Astrocyte (in vitro differentiated cells and primary cell): Measurements from ENCODE around the gene CNFN. TPM values are rescaled to one million over a fixed set of nuclear protein-coding genes. Genes with fewer than 3 reads are reported as not detected.

Source experiments
- DNase-seq: peaks from one replicate; pipeline ENCODE4 v3.0.0-alpha.2; 2010; ENCODE audit warnings: low read depth
- FAIRE-seq: peaks from 2 replicates; lab custom pipeline; 2011; peaks lifted over from hg19 to GRCh38; lab: Jason Lieb, UNC
- H2AFZ ChIP-seq: 2 replicates; pipeline ENCODE4 v1.6.0; 2012; ENCODE audit warnings: low read depth, low read length, inconsistent platforms
- H3K27ac ChIP-seq: 2 replicates; pipeline ENCODE4 v1.5.1; 2011; ENCODE audit warnings: low read depth, low read length, inconsistent platforms
- H3K27me3 ChIP-seq: 2 replicates; pipeline ENCODE4 v1.6.0; 2011; ENCODE audit warnings: low read length, inconsistent platforms; ENCODE audit not compliant: insufficient read depth
- H3K36me3 ChIP-seq: 2 replicates; pipeline ENCODE4 v1.5.1; 2011; ENCODE audit warnings: low read length, inconsistent platforms; ENCODE audit not compliant: insufficient read depth
- H3K4me1 ChIP-seq: 2 replicates; pipeline ENCODE4 v1.5.1; 2011; ENCODE audit warnings: low read length, inconsistent platforms; ENCODE audit not compliant: insufficient read depth
- H3K4me2 ChIP-seq: 2 replicates; pipeline ENCODE4 v1.6.0; 2012; ENCODE audit warnings: low read length, inconsistent platforms
- H3K4me3 ChIP-seq: 2 replicates; pipeline ENCODE4 v1.5.1; 2011; ENCODE audit warnings: low read depth, mild to moderate bottlenecking, low read length, inconsistent platforms; ENCODE audit not compliant: insufficient read depth
- H3K79me2 ChIP-seq: 2 replicates; pipeline ENCODE4 v1.6.0; 2012; ENCODE audit warnings: mild to moderate bottlenecking, low read length, inconsistent platforms; ENCODE audit not compliant: insufficient read depth
- H3K9ac ChIP-seq: 2 replicates; pipeline ENCODE4 v1.6.0; 2012; ENCODE audit warnings: mild to moderate bottlenecking, low read length, inconsistent platforms
- H3K9me3 ChIP-seq: 2 replicates; pipeline ENCODE4 v1.5.1; 2012; ENCODE audit warnings: low read depth, mild to moderate bottlenecking, low read length, inconsistent platforms; ENCODE audit not compliant: insufficient read depth
- H4K20me1 ChIP-seq: 2 replicates; pipeline ENCODE4 v1.6.0; 2012; ENCODE audit warnings: low read length, inconsistent platforms; ENCODE audit not compliant: insufficient read depth
- H3K27ac Mint-ChIP-seq: one replicate; pipeline ENCODE4 v1.8.0; 2021; ENCODE audit warnings: mild to moderate bottlenecking, mixed read lengths; ENCODE audit not compliant: unreplicated experiment
- H3K27me3 Mint-ChIP-seq: one replicate; pipeline ENCODE4 v1.8.0; 2021; ENCODE audit warnings: low read depth, mixed read lengths; ENCODE audit not compliant: unreplicated experiment
- H3K36me3 Mint-ChIP-seq: one replicate; pipeline ENCODE4 v1.8.0; 2021; ENCODE audit warnings: low read depth, mixed read lengths; ENCODE audit not compliant: unreplicated experiment
- H3K4me1 Mint-ChIP-seq: one replicate; pipeline ENCODE4 v1.8.0; 2021; ENCODE audit warnings: low read depth, mixed read lengths; ENCODE audit not compliant: unreplicated experiment
- H3K4me3 Mint-ChIP-seq: one replicate; pipeline ENCODE4 v1.8.0; 2021; ENCODE audit warnings: mild to moderate bottlenecking, moderate library complexity, mixed read lengths; ENCODE audit not compliant: unreplicated experiment
- H3K9me3 Mint-ChIP-seq: one replicate; pipeline ENCODE4 v1.8.0; 2021; ENCODE audit warnings: mild to moderate bottlenecking, mixed read lengths; ENCODE audit not compliant: unreplicated experiment
- CTCF ChIP-seq: IDR thresholded peaks from 2 replicates; pipeline ENCODE4 v1.5.1; 2011; ENCODE audit warnings: low read depth, mild to moderate bottlenecking, inconsistent platforms, low read length, moderate library complexity; ENCODE audit not compliant: insufficient read depth
- EZH2 ChIP-seq: IDR thresholded peaks from 2 replicates; pipeline ENCODE4 v1.6.1; 2012; ENCODE audit warnings: mild to moderate bottlenecking, low read length, inconsistent platforms; ENCODE audit not compliant: insufficient read depth
- total RNA-seq: library from RNA; stranded (reverse); gene quantifications from 2 replicates; pipeline ENCODE4 v1.2.1, GENCODE V29; 2021

The CNFN gene
- total RNA-seq, 1 donor from 2014 or later = 0.61 TPM

- H4K20me1 ChIP-seq = peaks cover 6% of the 10 kb centered on the region
- no peak overlapping the region for H3K27ac ChIP-seq
- no peak for DNase-seq
- no peak overlapping the region for H2AFZ ChIP-seq
- H3K36me3 Mint-ChIP-seq = peaks cover 22% of the 10 kb centered on the region
- TF ChIP-seq EZH2 (no peak), CTCF (no peak)
- peaks cover 2% of the 10 kb centered on the region for H3K36me3 ChIP-seq
- no peaks in the 10 kb centered on the region for H3K27me3 ChIP-seq
- FAIRE-seq = no peak
- no peaks in the 10 kb centered on the region for H3K79me2 ChIP-seq
- no peaks in the 10 kb centered on the region for H3K9me3 Mint-ChIP-seq
- no peak overlapping the region for H3K27ac Mint-ChIP-seq
- no peaks in the 10 kb centered on the region for H3K4me1 ChIP-seq
- no peaks in the 10 kb centered on the region for H3K4me1 Mint-ChIP-seq
- H3K4me3 Mint-ChIP-seq = no peak overlapping the region
- no peaks in the 10 kb centered on the region for H3K27me3 Mint-ChIP-seq
- H3K9me3 ChIP-seq = no peaks in the 10 kb centered on the region
- H3K9ac ChIP-seq = no peak overlapping the region
- no peak overlapping the region for H3K4me3 ChIP-seq
- H3K4me2 ChIP-seq = no peak overlapping the region
Observed at GRCh38 chr19:42348211-42348610, 41.9 kb downstream of the CNFN start.

- Mint-ChIP-seq H3K4me1 (no peaks in the 10 kb centered on the region), H3K9me3 (no peaks in the 10 kb centered on the region), H3K4me3 (no peak overlapping the region), H3K36me3 (peaks cover 20% of the 10 kb centered on the region), H3K27me3 (no peaks in the 10 kb centered on the region), H3K27ac (no peak overlapping the region)
- Histone ChIP-seq H3K9ac (no peak overlapping the region), H3K9me3 (no peaks in the 10 kb centered on the region), H3K79me2 (no peaks in the 10 kb centered on the region), H3K27ac (no peak overlapping the region), H2AFZ (no peak overlapping the region), H3K36me3 (peaks cover 2% of the 10 kb centered on the region), H3K4me1 (no peaks in the 10 kb centered on the region), H3K27me3 (no peaks in the 10 kb centered on the region), H3K4me2 (no peak overlapping the region), H4K20me1 (peaks cover 2% of the 10 kb centered on the region), H3K4me3 (no peak overlapping the region)
- TF ChIP-seq CTCF (no peak), EZH2 (no peak)
- FAIRE-seq = no peak
- DNase-seq = no peak
Observed at GRCh38 chr19:42345191-42345812, 44.8 kb downstream of the CNFN start.

- Mint-ChIP-seq H3K4me1 (no peaks in the 10 kb centered on the region), H3K9me3 (no peaks in the 10 kb centered on the region), H3K27ac (no peak overlapping the region), H3K27me3 (no peaks in the 10 kb centered on the region), H3K4me3 (no peak overlapping the region), H3K36me3 (peaks cover 16% of the 10 kb centered on the region)
- H3K4me3 ChIP-seq = no peak overlapping the region
- peaks cover 2% of the 10 kb centered on the region for H3K36me3 ChIP-seq
- DNase-seq = no peak
- no peaks in the 10 kb centered on the region for H3K79me2 ChIP-seq
- H3K27me3 ChIP-seq = no peaks in the 10 kb centered on the region
- H2AFZ ChIP-seq = no peak overlapping the region
- peaks cover 2% of the 10 kb centered on the region for H4K20me1 ChIP-seq
- H3K4me1 ChIP-seq = no peaks in the 10 kb centered on the region
- H3K27ac ChIP-seq = no peak overlapping the region
- FAIRE-seq = no peak
- TF ChIP-seq EZH2 (no peak), CTCF (no peak)
- H3K4me2 ChIP-seq = no peak overlapping the region
- H3K9ac ChIP-seq = no peak overlapping the region
- no peaks in the 10 kb centered on the region for H3K9me3 ChIP-seq
Observed at GRCh38 chr19:42344336-42344893, 45.7 kb downstream of the CNFN start.
